Fibroblast of mammary gland (primary cell): ENCODE measurements around the gene HTR4.
A peak's percentile ranks its signal among the peaks of the same experiment; 100 is the strongest.

ENCODE experiments used
- DNase-seq: peaks from one replicate; pipeline ENCODE4 v3.0.0-alpha.2; 2010; ENCODE audit warnings: low read depth
- H3K4me3 ChIP-seq: 2 replicates; pipeline ENCODE4 v1.5.1; 2011; ENCODE audit warnings: low read depth, mild to moderate bottlenecking, low read length, moderate library complexity; ENCODE audit not compliant: control insufficient read depth
- CTCF ChIP-seq: conservative IDR thresholded peaks from 2 replicates; pipeline ENCODE4 v1.5.1; 2011; ENCODE audit warnings: low read depth, low read length, inconsistent platforms; ENCODE audit not compliant: control insufficient read depth, insufficient read depth

The HTR4 gene

GRCh38 chr5:148465381-148466235 is 188.7 kb downstream of the HTR4 start:
- TF ChIP-seq CTCF, result no peak
- no peak for DNase-seq
- no peak overlapping the region for H3K4me3 ChIP-seq

GRCh38 chr5:148459669-148460068 is 194.7 kb downstream of the HTR4 start:
- no peak for TF ChIP-seq CTCF
- H3K4me3 ChIP-seq, result no peak overlapping the region
- DNase-seq, result no peak

- DNase-seq, result no peak
- TF ChIP-seq CTCF, result no peak
- H3K4me3 ChIP-seq, result no peak overlapping the region
Observed at GRCh38 chr5:148458036-148458888, 196.1 kb downstream of the HTR4 start.

- DNase-seq, result no peak
Observed at GRCh38 chr5:148457183-148457620, 197.1 kb downstream of the HTR4 start.

GRCh38 chr5:148455185-148455584 is 199.1 kb downstream of the HTR4 start:
- TF ChIP-seq CTCF, result no peak
- no peak overlapping the region for H3K4me3 ChIP-seq
- peak; percentile 37 for DNase-seq

More at GRCh38 chr5:148457183-148457620, 197.1 kb downstream of the HTR4 start:
- no peak overlapping the region for H3K4me3 ChIP-seq
- peak; percentile 40 for TF ChIP-seq CTCF

GRCh38 chr5:148454576-148454975 is 199.8 kb downstream of the HTR4 start:
- TF ChIP-seq CTCF, result no peak

More at GRCh38 chr5:148454576-148454975, 199.8 kb downstream of the HTR4 start:
- no peak for DNase-seq
- no peak overlapping the region for H3K4me3 ChIP-seq
